ENCODE measurements around the gene DHX40.

DNA sequence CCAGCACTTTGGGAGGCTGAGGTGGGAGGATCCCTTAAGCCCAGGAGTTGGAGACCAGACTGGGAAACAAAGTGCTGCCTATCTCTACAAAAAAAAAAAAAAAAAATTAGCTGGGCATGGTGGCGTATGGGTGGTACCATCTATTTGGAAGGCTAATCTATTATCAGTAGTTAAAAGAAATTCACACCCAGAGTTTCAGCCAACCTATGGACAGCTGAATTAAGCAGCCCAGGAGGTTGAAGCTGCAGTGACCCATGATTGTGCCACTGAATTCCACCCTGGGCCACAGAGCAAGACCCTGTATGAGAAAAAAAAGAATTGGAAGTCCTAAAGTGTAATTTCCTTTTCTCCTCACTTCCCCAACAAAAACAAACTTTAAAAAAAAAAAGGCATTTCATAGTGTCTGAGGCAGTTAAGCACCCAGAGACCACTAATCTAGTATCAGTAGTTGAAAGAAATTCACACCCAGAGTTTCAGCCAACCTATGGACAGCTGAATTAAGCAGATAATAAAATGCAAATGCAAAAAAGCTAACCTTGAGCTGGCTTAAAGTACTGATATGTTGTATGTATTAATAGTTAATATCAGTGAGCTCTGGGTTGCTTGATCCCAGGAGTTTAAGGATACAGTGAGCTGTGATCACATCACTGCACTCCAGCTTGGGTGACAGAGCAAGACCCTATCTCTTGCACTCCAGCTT lies 72.4 kb downstream of the DHX40 start:
- TF ChIP-seq, protein P1, sequence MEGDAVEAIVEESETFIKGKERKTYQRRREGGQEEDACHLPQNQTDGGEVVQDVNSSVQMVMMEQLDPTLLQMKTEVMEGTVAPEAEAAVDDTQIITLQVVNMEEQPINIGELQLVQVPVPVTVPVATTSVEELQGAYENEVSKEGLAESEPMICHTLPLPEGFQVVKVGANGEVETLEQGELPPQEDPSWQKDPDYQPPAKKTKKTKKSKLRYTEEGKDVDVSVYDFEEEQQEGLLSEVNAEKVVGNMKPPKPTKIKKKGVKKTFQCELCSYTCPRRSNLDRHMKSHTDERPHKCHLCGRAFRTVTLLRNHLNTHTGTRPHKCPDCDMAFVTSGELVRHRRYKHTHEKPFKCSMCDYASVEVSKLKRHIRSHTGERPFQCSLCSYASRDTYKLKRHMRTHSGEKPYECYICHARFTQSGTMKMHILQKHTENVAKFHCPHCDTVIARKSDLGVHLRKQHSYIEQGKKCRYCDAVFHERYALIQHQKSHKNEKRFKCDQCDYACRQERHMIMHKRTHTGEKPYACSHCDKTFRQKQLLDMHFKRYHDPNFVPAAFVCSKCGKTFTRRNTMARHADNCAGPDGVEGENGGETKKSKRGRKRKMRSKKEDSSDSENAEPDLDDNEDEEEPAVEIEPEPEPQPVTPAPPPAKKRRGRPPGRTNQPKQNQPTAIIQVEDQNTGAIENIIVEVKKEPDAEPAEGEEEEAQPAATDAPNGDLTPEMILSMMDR (IDR thresholded peaks at IDR 0.05) = no peak
- no peak for TF ChIP-seq POLR2A (IDR thresholded peaks at IDR 0.05)
